Measurements from ENCODE around the gene GSTA4.
"Not testable (repeated sequence)": the region's sequence is repeated elsewhere in the genome, so short reads cannot be mapped to it uniquely, and the experiment has no call there.

DNA sequence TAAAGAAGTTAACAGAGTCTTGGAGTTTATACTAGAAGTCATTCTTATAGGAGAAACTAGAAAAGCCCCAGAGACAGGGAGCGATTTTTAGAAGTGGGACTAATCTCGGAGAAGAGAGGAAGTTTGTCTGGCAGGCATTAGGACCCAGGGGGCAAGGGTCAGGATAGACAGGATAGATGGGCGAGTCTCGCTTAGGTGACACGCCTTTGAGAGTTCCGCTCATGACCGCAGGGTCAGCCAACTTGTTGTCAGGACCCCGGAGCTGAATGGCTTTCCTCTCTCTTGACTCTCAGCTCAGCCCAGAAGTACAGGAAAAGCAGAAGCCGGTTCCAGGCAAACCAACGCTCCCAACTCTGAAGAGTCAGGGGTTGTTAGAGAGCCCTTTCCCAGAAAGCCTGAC is 34.1 kb downstream of the GSTA4 start:
- TF ChIP-seq, protein P1, sequence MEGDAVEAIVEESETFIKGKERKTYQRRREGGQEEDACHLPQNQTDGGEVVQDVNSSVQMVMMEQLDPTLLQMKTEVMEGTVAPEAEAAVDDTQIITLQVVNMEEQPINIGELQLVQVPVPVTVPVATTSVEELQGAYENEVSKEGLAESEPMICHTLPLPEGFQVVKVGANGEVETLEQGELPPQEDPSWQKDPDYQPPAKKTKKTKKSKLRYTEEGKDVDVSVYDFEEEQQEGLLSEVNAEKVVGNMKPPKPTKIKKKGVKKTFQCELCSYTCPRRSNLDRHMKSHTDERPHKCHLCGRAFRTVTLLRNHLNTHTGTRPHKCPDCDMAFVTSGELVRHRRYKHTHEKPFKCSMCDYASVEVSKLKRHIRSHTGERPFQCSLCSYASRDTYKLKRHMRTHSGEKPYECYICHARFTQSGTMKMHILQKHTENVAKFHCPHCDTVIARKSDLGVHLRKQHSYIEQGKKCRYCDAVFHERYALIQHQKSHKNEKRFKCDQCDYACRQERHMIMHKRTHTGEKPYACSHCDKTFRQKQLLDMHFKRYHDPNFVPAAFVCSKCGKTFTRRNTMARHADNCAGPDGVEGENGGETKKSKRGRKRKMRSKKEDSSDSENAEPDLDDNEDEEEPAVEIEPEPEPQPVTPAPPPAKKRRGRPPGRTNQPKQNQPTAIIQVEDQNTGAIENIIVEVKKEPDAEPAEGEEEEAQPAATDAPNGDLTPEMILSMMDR (conservative IDR thresholded peaks at IDR 0.05; ENCODE audit: low read depth, low read length), result not testable (repeated sequence)
- TF ChIP-seq EZH2 (IDR thresholded peaks at IDR 0.05; ENCODE audit: borderline replicate concordance, low read depth, low read length, poor library complexity, severe bottlenecking), result not testable (repeated sequence)
